GM12878 (cell line): ENCODE data around the gene CETN1. TPM values are rescaled to one million over a fixed set of nuclear protein-coding genes. Genes with fewer than 3 reads are reported as not detected.

Source experiments
- CHD4 ChIP-seq: fragments of 200-600 bp; sonication (generic); IDR thresholded peaks from 2 replicates; pipeline ENCODE4 v1.6.1; 2016; ENCODE audit warnings: mild to moderate bottlenecking
- RAD21 ChIP-seq: IDR thresholded peaks from 2 replicates; pipeline ENCODE4 v1.6.1; 2011; ENCODE audit warnings: mild to moderate bottlenecking, low read depth, low read length, moderate library complexity; ENCODE audit not compliant: insufficient read depth
- RB1 ChIP-seq: fragments of 450-650 bp; formaldehyde crosslinking; IDR thresholded peaks from 2 replicates; pipeline ENCODE4 v1.6.1; 2017; ENCODE audit warnings: mild to moderate bottlenecking, borderline replicate concordance
- YY1 ChIP-seq: IDR thresholded peaks from 2 replicates; pipeline ENCODE4 v1.6.1; 2011; ENCODE audit warnings: low read depth, mild to moderate bottlenecking, low read length
- ZNF384 ChIP-seq: IDR thresholded peaks from 2 replicates; pipeline ENCODE4 v1.6.1; 2012; ENCODE audit warnings: low read depth, mild to moderate bottlenecking, low read length, improper control_type of control experiment, borderline replicate concordance
- ZNF592 ChIP-seq: fragments of 450-650 bp; IDR thresholded peaks from 2 replicates; pipeline ENCODE4 v1.6.1; 2017; ENCODE audit warnings: mild to moderate bottlenecking, moderate library complexity
- ZNF687 ChIP-seq: fragments of 450-650 bp; IDR thresholded peaks from 2 replicates; pipeline ENCODE4 v1.6.1; 2017; ENCODE audit warnings: mild to moderate bottlenecking, moderate library complexity
- ZZZ3 ChIP-seq: IDR thresholded peaks from 2 replicates; pipeline ENCODE4 v1.6.1; 2011; ENCODE audit warnings: low read depth; ENCODE audit not compliant: control insufficient read depth, insufficient read length
- polyA plus RNA-seq, 11 experiments: library from polyadenylated mRNA; depleted of rRNA in 4 of 11; unstranded in 6 of 11; stranded (reverse) in 5 of 11; fragments of >200 nt; fragmentation: Nextera tagmentation in 4 of 11; fragmentation: Illumina TruSeq in 1 of 11; extraction: Ambion mirVana in 4 of 11; extraction: Trizol in 1 of 11; gene quantifications; 1 replicate in 1 of 11; 2 replicates in 10 of 11; pipeline versions ENCODE4 v1.2.1 to v1.2.3, GENCODE V29; 2011 to 2016; ENCODE audit warnings: inconsistent platforms in 2 of 11, missing spikeins in 2 of 11, low read depth in 1 of 11
- total RNA-seq, 4 experiments: library from RNA; depleted of rRNA in 3 of 4; stranded (reverse); fragments of >200 nt in 3 of 4; fragmentation: Illumina TruSeq in 1 of 4; extraction: Trizol in 1 of 4; gene quantifications; 2 replicates each; pipeline versions ENCODE4 v1.2.1 to v1.2.3, GENCODE V29; 2013 to 2021

Gene CETN1
- total and polyA plus RNA-seq, 10 of the 15 experiments (the other 5 are each of a cell fraction or from before 2014, with no cell fraction given), result not detected

GRCh38 chr18:623761-624620 is 43.8 kb downstream of the CETN1 start (continued):
- TF ChIP-seq RAD21 (peak; percentile 84), ZNF384 (no peak), ZNF592 (no peak), RB1 (no peak), CHD4 (no peak), ZZZ3 (no peak), YY1 (peak; percentile 39; the same call in 1 of the 2 replicates), ZNF687 (no peak)
- TF ChIP-seq, all 136 proteins: peak for 4
